ENCODE measurements around the gene MDH1B.
A peak's percentile ranks its signal among the peaks of the same experiment; 100 is the strongest.

MDH1B gene

GRCh38 chr2:206792645-206793044, 27.5 kb upstream of the MDH1B start:
- DNase-seq (ENCODE audit: insufficient read length, low spot score): no peak
- no peak for FAIRE-seq
- TF ChIP-seq POLR2A (IDR thresholded peaks at IDR 0.05; ENCODE audit: low read depth, low read length): no peak

- FAIRE-seq: no peak
- TF ChIP-seq POLR2A (IDR thresholded peaks at IDR 0.05; ENCODE audit: low read depth, low read length): no peak
Observed at GRCh38 chr2:206790311-206790935, 25.3 kb upstream of the MDH1B start.

DNA sequence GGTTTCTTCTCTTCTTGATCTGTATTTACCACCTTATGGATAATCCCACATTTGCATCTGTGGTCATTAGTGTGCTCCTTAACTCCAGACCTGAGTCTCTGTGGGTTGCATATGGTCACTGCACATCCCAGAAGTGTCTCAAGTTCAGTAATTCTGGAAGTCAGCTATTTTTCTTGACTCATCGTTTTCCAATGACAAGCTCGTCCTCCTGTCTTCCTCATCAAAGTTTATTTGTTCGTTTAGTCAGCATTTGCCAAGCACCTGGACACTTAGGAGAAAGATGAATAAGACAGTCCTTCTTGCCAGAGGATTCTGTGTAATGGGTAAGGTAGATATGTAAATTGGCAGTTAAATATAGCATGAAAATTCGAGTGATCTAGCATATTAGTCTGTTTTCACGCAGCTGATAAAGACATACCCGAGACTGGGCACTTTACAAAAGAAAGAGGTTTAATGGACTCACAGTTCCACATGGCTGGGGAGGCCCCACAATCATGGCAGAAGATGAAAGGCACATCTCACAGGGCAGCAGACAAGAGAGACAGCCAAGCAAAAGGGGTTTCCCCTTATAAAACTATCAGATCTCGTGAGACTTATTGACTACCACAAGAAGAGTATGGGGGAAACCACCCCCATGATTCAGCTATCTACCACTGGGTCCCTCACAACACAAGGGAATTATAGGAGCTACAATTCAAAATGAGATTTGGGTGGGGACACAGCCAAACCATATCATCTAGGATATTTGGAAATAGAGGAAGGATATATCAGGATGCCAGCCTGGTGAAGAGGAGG, 19.6 kb upstream of the MDH1B start:
- FAIRE-seq: no peak
- TF ChIP-seq POLR2A (IDR thresholded peaks at IDR 0.05; ENCODE audit: low read depth, low read length): no peak
- no peak for DNase-seq (ENCODE audit: insufficient read length, low spot score)

More at GRCh38 chr2:206790311-206790935, 25.3 kb upstream of the MDH1B start:
- DNase-seq (ENCODE audit: insufficient read length, low spot score): no peak

GRCh38 chr2:206783718-206784117, 18.6 kb upstream of the MDH1B start:
- no peak for TF ChIP-seq POLR2A (IDR thresholded peaks at IDR 0.05; ENCODE audit: low read depth, low read length)
- FAIRE-seq: peak; percentile 57
- no peak for DNase-seq (ENCODE audit: insufficient read length, low spot score)

DNA sequence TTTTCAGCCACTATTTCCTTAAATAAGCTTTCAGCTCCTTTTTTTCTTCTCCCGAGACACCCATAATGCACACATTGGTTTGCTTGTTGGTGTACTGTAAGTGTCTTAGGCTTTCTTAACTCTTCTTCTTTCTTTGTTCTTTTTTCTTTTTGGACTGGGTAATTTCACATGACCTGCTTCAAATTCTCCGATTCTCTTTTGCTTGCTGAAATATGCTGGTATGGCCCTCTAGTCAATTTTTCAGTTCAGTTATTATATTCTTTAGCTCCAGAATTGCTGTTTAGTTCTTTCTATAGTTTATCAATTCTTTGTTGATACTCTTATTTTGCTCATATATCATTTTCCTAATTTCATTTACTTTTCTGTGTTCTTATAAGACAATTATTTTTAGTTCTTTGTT, 15.5 kb upstream of the MDH1B start:
- FAIRE-seq (no peak), DNase-seq (ENCODE audit: insufficient read length, low spot score) (no peak)
- TF ChIP-seq POLR2A (IDR thresholded peaks at IDR 0.05; ENCODE audit: low read depth, low read length): no peak

DNA sequence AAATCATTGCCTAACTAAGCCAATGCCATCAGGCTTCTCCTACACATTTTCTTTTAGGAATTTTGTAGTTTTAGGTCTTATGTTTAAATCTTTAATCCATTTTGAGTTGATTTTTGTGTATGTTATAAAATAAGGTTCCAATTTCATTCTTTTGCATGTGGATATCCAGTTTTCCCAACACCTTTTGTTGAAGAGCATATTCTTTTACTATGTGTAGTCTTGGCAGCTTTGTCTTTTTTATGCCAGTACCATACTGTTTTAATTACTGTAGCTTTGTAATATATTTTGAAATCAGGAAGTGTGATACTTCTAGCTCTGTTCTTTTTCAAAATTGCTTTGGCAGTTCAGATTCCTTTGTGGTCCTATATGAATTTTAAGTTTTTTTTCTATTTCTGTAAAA, 11.3 kb upstream of the MDH1B start:
- FAIRE-seq (no peak), DNase-seq (ENCODE audit: insufficient read length, low spot score) (no peak)
- TF ChIP-seq POLR2A (IDR thresholded peaks at IDR 0.05; ENCODE audit: low read depth, low read length): no peak

- no peak for TF ChIP-seq POLR2A (IDR thresholded peaks at IDR 0.05; ENCODE audit: low read depth, low read length)
- FAIRE-seq (no peak), DNase-seq (ENCODE audit: insufficient read length, low spot score) (no peak)
Observed at GRCh38 chr2:206774871-206775270, 9.7 kb upstream of the MDH1B start.

DNA sequence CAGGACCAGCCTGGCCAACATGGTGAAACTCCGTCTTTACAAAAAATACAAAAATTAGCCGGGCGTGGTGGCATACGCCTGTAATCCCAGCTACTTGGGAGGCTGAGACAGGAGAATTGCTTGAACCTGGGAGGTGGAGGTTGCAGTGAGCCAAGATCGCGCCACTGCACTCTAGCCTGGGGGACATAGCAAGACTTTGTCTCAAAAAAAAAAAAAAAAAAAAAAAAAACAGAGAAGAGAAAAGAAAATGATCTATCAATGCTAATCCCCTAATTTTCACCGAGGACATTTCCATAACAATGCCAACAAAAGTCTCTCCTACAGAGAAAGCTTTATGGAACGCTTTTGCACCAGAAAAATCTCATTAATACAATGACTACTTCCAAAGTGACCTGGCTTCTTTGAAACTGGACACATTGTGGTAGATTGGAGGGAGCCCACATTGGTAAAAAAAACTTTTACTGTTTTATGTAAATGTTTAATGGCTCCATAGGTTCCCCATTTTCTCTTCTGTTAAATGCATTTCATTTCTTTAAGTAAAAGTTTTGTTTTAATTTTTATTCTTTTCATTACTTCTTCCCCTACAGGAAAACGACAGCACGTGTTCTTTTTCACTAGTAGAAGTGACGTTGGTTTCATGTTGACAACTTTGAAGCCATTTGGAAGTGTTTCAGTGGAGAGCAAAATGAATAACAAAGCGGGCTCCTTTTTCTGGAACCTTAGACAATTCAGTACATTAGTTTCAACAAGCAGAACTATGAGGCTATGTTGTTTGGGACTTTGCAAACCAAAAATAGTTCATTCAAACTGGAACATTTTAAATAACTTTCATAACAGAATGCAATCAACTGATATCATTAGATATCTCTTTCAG, 1.2 kb upstream of the MDH1B start:
- no peak for TF ChIP-seq POLR2A (IDR thresholded peaks at IDR 0.05; ENCODE audit: low read depth, low read length)
- no peak for FAIRE-seq
- no peak for DNase-seq (ENCODE audit: insufficient read length, low spot score)

- FAIRE-seq (no peak), DNase-seq (ENCODE audit: insufficient read length, low spot score) (no peak)
Observed at GRCh38 chr2:206764673-206765241, 371 bp downstream of the MDH1B start.

GRCh38 chr2:206756816-206757215, 8.3 kb downstream of the MDH1B start:
- FAIRE-seq (no peak), DNase-seq (ENCODE audit: insufficient read length, low spot score) (no peak)
- TF ChIP-seq POLR2A (IDR thresholded peaks at IDR 0.05; ENCODE audit: low read depth, low read length): no peak

More at GRCh38 chr2:206764673-206765241, 371 bp downstream of the MDH1B start:
- peak; percentile 45; the same call in 1 of the 2 replicates for TF ChIP-seq POLR2A (IDR thresholded peaks at IDR 0.05; ENCODE audit: low read depth, low read length)

DNA sequence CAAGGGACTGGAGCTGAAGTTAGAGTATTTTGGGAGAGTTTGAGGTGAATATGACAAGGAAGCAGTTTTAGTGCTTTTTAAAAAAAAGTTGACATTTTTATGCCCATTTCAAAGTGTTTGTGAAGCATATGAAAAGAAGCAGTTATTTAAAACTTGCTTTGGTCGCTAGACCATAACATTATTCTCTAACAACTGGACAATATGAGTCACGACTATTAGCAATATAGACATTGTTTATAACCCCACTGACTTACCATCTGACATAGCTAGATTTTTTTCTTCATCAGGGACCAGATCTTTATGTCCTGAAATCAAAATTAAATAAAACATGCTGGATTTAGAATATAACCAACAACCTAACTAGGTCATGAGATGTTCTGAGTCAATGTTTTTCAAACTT, 24.3 kb downstream of the MDH1B start:
- FAIRE-seq (no peak), DNase-seq (ENCODE audit: insufficient read length, low spot score) (no peak)
- no peak for TF ChIP-seq POLR2A (IDR thresholded peaks at IDR 0.05; ENCODE audit: low read depth, low read length)

GRCh38 chr2:206739271-206739670, 25.9 kb downstream of the MDH1B start:
- FAIRE-seq (no peak), DNase-seq (ENCODE audit: insufficient read length, low spot score) (no peak)
- no peak for TF ChIP-seq POLR2A (IDR thresholded peaks at IDR 0.05; ENCODE audit: low read depth, low read length)

GRCh38 chr2:206736935-206737334, 28.2 kb downstream of the MDH1B start:
- no peak for TF ChIP-seq POLR2A (IDR thresholded peaks at IDR 0.05; ENCODE audit: low read depth, low read length)
- no peak for FAIRE-seq

DNA sequence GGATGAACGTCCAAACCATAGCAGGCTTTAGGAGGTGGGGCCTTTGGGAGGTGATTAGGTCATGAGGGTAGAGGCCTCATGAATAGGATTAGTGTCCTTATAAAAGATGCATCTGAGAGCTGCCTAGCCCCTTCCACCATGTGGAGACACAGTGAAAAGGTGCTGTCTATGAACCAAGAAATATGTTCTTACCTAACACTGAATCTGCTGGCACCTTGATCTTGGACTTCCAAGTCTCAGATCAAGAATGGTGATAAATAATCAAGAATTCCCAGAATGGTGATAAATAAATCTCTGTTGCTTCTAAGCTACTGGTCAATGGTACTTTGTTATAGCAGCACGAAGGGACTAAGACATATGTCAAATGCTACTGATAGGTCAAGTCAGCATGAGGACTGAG, 31.8 kb downstream of the MDH1B start:
- no peak for FAIRE-seq
- no peak for DNase-seq (ENCODE audit: insufficient read length, low spot score)

More at GRCh38 chr2:206736935-206737334, 28.2 kb downstream of the MDH1B start:
- no peak for DNase-seq (ENCODE audit: insufficient read length, low spot score)

More for the DNA sequence above, 31.8 kb downstream of the MDH1B start:
- no peak for TF ChIP-seq POLR2A (IDR thresholded peaks at IDR 0.05; ENCODE audit: low read depth, low read length)
